DMS53 treated with DMSO at 0.1 percent for 48 hours (cell line): ENCODE measurements around the gene ATG9B.
"Not testable (repeated sequence)": the region's sequence is repeated elsewhere in the genome, so short reads cannot be mapped to it uniquely, and the experiment has no call there.

Experiments used
- DNase-seq: peaks from one replicate; lab custom pipeline; 2025; ENCODE audit not compliant: unreplicated experiment; lab: John Stamatoyannopoulos, UW

Gene ATG9B

GRCh38 chr7:151038951-151039849 is 14.9 kb upstream of the ATG9B start:
- DNase-seq = peak; percentile 70

DNA sequence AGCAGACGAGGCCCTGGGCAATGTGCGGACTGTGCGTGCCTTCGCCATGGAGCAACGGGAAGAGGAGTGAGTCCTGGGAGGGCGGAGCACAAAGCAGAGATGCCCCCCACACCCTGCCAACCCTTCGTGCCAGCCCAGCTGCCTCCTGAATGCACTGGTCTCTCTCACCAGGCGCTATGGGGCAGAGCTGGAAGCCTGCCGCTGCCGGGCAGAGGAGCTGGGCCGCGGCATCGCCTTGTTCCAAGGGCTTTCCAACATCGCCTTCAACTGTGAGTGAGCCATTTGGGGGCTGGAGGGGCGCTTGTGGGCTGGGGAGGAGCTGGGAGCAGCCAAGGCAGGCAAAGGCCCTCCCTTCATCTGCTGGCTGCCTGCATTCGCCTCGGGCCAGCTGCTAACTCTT is 11.6 kb upstream of the ATG9B start:
- DNase-seq = no peak

DNA sequence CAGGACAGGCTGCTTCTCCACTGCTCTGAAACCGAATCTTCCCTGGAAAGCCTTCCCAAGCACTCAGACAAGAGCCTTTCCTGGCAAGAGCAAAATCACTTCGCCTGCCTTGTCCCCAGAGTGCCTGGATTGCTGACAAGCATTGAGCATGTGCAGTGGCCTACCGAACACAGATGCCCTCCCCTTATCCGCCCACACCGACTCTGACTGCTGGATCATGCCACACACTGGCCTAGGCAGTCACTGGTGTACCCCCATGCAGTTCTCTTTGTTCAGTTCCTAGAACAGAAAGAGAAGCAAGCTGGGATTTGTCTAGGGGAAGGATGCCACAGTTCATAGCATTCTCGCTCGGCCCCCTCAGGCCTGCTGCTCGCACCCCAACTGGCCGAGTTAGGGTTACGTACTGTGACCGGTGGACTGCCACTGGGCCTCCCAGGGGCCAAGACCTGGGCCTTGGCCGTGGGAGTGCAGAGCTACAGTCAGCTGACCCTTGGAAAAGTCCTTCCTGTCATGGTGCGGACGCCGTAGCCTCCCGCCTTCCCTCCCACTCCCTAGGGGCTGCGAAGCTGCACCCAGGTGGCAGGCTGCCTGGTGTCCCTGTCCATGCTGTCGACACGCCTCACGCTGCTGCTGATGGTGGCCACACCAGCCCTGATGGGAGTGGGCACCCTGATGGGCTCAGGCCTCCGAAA is 10.9 kb upstream of the ATG9B start:
- no peak for DNase-seq

DNA sequence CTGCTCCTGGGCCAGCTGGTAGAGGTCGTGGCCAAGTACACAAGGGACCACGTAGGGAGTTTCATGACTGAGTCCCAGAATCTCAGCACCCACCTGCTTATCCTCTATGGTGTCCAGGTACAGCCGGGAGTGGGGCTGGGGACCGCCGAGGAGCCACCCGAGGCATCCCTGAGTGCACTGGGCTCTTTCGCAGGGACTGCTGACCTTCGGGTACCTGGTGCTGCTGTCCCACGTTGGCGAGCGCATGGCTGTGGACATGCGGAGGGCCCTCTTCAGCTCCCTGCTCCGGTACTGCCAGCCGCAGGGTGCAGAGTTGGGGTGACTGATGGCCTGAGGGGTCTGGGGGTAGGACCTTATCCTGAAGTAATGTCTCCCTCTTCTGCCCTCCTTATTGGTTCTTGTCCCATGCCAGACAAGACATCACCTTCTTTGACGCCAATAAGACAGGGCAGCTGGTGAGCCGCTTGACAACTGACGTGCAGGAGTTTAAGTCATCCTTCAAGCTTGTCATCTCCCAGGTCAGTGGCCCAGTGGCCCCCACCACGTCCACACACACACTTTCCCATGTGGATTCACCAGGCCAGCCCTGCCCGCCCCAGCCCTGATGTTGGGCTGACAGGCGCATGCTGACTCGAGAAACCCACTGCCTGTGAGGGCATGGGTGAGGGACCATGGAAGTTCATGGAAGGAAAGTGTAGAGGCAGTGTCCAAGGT is 10.2 kb upstream of the ATG9B start:
- DNase-seq = no peak

DNA sequence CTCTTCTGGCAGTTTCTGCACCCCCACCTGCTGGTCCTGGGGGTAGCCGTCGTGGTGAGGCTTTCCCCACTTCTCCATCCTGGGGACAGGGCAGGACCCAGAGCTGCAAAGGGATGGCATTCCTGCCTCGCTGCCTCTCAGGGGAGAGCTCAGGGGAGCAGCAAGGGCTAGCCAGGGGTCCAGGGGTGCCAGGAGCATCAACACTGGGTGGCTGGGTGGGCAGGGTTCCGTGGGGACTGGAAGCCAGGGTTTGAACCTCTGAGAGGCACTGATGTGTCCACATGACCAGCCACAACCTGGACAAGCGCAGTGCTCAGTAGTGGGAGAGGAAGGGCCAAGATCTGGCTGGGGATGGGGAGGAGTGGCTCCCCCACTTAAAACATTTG is 9.6 kb upstream of the ATG9B start:
- no peak for DNase-seq

- DNase-seq = no peak
Observed at GRCh38 chr7:151032936-151033863, 8.9 kb upstream of the ATG9B start.

DNA sequence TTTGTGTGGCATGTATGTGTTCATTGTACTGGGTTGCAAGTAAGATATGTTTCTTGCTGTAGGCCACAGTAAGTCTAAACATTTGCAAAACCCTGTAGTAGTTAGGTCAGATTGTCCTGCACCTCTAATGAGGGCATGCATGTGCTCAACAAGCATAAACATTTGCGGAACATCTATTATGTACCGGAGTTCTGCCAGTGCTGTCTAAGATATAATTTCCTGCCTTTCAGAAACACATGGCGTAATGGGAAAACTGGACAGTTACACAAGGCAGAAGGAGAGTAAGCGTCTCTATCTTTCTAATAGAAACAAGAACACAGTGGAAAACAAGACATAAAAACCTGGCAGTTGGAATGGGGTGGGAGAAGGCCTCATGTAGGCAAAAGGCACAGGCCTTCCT is 6.7 kb upstream of the ATG9B start:
- DNase-seq = no peak

DNA sequence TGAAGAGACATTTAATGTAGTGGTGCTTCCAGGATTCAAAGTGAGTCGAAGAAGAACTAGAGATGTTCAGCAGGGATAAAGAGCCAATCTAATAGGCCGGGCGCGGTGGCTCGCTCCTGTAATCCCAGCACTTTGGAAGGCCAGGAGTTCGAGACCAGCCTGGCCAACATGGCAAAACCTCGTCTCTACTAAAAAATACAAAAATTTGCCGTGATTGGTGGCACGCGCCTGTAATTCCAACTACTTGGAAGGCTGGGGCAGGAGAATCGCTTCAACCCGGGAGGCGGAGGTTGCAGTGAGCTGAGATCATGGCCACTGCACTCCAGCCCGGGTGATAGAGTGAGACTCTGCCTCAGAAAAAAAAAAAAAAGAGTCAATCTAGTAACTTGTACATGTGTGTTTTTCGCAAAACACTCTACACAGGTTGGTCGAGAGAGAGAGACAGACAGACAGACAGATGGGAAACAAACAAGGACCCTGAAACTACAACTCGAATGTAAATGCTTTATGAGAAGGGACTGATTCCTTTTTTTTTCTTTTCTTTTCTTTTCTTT is 4.7 kb upstream of the ATG9B start:
- no peak for DNase-seq

- peak; percentile 98 for DNase-seq
Observed at GRCh38 chr7:151028131-151028947, 4.0 kb upstream of the ATG9B start, which contains the start of gene ABCB8. ABCB8 (plus strand) TSS chr7:151028450; CDS start chr7:151028516, 66 bp downstream.

- not testable (repeated sequence) for DNase-seq
Observed at GRCh38 chr7:151027728-151028130, 3.4 kb upstream of the ATG9B start.

GRCh38 chr7:151026771-151027727 is 2.8 kb upstream of the ATG9B start:
- DNase-seq = not testable (repeated sequence)

DNA sequence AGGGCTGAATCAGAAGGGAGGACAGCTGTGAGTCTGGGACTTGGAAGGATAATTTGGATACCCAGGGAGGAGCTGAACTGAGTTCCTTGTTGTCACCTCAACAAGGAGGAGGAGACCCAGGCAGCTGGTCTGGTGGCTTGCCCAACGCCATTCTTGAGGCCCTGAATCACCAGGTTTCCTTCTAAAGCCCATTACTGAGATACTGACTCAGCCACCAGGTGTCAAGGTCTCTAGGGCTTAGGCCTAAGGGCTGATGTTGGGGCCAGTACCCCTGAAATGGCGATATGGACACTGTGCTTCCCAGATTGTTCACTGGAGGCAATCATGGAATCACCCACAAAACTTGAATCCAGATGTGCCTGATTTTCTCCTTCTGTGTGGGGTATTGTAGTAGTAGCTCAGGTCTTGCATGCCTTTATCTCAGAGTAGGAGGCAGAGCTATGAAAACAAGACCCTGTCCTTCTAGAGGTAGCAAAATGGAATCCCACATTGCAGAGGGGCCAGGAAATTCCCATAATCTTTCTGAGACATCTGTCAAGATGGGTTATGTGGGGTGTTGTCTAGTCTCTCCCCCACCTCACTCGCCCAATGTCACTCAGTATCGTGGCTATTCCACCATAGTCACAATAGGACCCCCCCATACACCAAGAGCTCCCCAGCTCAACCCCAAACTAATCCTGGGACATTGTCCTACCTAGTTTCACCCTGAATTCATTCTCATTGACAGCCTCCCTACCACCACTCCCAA is 1.8 kb upstream of the ATG9B start:
- no peak for DNase-seq

GRCh38 chr7:151023232-151023631 is 1.1 kb downstream of the ATG9B start:
- no peak for DNase-seq

GRCh38 chr7:151020231-151020630 is 4.1 kb downstream of the ATG9B start:
- no peak for DNase-seq

- DNase-seq = no peak
Observed at GRCh38 chr7:151019130-151019447, 5.2 kb downstream of the ATG9B start.

DNA sequence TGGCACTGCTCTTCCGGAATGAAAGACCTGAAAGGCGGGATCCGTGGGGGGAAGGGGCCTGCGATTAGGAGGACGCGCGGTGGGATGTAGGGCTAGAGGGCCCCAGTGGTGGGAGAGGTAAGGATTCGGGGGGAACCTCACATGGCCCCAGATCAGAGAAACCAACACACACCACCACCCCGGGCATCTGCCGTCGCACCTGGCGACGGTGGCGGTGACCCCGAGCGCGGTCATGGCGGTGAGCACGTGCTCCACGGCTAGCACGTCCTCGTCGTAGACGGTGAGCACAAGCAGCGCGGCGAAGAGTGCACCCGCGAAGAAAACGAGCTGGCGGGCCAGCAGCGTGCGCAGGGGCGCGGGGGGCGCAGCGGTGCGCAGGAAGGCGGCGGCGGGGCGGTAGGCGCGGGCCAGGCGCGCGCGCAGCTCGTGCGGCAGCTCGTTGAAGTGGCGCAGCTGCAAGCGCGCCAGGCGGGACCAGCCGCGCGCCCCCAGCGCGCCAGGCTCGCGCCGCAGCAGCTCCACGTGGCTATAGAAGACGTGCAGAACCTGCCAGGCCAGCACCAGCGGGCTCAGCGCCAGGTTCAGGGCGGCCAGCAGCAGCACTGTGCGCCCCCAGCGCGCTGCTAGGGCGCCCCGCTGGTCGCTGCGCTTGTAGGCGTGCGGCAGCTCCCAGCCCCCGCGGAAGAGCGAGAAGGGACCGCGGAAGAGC is 5.7 kb downstream of the ATG9B start:
- DNase-seq = peak; percentile 44

GRCh38 chr7:151017953-151018420 is 6.3 kb downstream of the ATG9B start:
- peak; percentile 63 for DNase-seq
